ENCODE measurements around the gene DCTN3.
A peak's percentile ranks its signal among the peaks of the same experiment; 100 is the strongest.
"Not testable (repeated sequence)": the region's sequence is repeated elsewhere in the genome, so short reads cannot be mapped to it uniquely, and the experiment has no call there.

DCTN3 gene

GRCh38 chr9:34647084-34647403, 26.7 kb upstream of the DCTN3 start:
- DNase-seq (ENCODE audit: low read depth): no peak

- DNase-seq (ENCODE audit: low read depth): peak; percentile 95
Observed at GRCh38 chr9:34646211-34647083, 26.2 kb upstream of the DCTN3 start, which contains the start of gene GALT. TSS of gene GALT (plus strand) at chr9:34646675. CDS start at chr9:34646705, 30 bp downstream.

- DNase-seq (ENCODE audit: low read depth): no peak
Observed at GRCh38 chr9:34644766-34645314, 24.5 kb upstream of the DCTN3 start.

GRCh38 chr9:34642679-34643078, 22.4 kb upstream of the DCTN3 start:
- DNase-seq (ENCODE audit: low read depth): no peak

- not testable (repeated sequence) for DNase-seq (ENCODE audit: low read depth)
Observed at GRCh38 chr9:34639322-34639721, 19.0 kb upstream of the DCTN3 start.

- no peak for DNase-seq (ENCODE audit: low read depth)
Observed at GRCh38 chr9:34638138-34638445, 17.8 kb upstream of the DCTN3 start.

GRCh38 chr9:34637356-34638137, 17.3 kb upstream of the DCTN3 start, which contains the start of gene SIGMAR1:
TSS of gene SIGMAR1 (minus strand) at chr9:34637787. CDS start at chr9:34637697, 90 bp downstream.
- DNase-seq (ENCODE audit: low read depth): peak; percentile 88

GRCh38 chr9:34636791-34637355, 16.6 kb upstream of the DCTN3 start:
- DNase-seq (ENCODE audit: low read depth): no peak

- no peak for DNase-seq (ENCODE audit: low read depth)
Observed at GRCh38 chr9:34635556-34635955, 15.3 kb upstream of the DCTN3 start.

- no peak for DNase-seq (ENCODE audit: low read depth)
Observed at GRCh38 chr9:34634551-34635248, 14.4 kb upstream of the DCTN3 start.

- peak; percentile 64 for DNase-seq (ENCODE audit: low read depth)
Observed at GRCh38 chr9:34633851-34634550, 13.7 kb upstream of the DCTN3 start.

- DNase-seq (ENCODE audit: low read depth): no peak
Observed at GRCh38 chr9:34633166-34633565, 12.9 kb upstream of the DCTN3 start.

- no peak for DNase-seq (ENCODE audit: low read depth)
Observed at GRCh38 chr9:34630402-34631154, 10.3 kb upstream of the DCTN3 start.

GRCh38 chr9:34629491-34629808, 9.2 kb upstream of the DCTN3 start:
- no peak for DNase-seq (ENCODE audit: low read depth)

GRCh38 chr9:34628656-34629490, 8.6 kb upstream of the DCTN3 start, which contains the start of gene ARID3C:
TSS of gene ARID3C (minus strand) at chr9:34629066. CDS start at chr9:34628014, 1,052 bp downstream.
- no peak for DNase-seq (ENCODE audit: low read depth)

GRCh38 chr9:34627716-34628655, 7.7 kb upstream of the DCTN3 start:
- no peak for DNase-seq (ENCODE audit: low read depth)

- DNase-seq (ENCODE audit: low read depth): no peak
Observed at GRCh38 chr9:34625186-34625486, 4.8 kb upstream of the DCTN3 start.

GRCh38 chr9:34624475-34625185, 4.3 kb upstream of the DCTN3 start:
- DNase-seq (ENCODE audit: low read depth): no peak
